HUES48 (cell line): ENCODE data around the gene RDH13.
"Not testable (repeated sequence)": the region's sequence is repeated elsewhere in the genome, so short reads cannot be mapped to it uniquely, and the experiment has no call there.

Experiments
- H3K27ac ChIP-seq: one replicate; pipeline ENCODE4 v1.7.0; 2013; ENCODE audit warnings: low read depth, low read length, inconsistent platforms
- H3K27me3 ChIP-seq: 2 replicates; pipeline ENCODE4 v1.6.1; 2013; ENCODE audit warnings: mild to moderate bottlenecking, low read length; ENCODE audit not compliant: control insufficient read depth, insufficient read depth
- H3K36me3 ChIP-seq: 2 replicates; pipeline ENCODE4 v1.6.1; 2013; ENCODE audit warnings: low read length; ENCODE audit not compliant: control insufficient read depth, insufficient read depth
- H3K4me1 ChIP-seq: 2 replicates; pipeline ENCODE4 v1.6.1; 2013; ENCODE audit warnings: mild to moderate bottlenecking, low read length; ENCODE audit not compliant: control insufficient read depth, insufficient read depth
- H3K4me3 ChIP-seq: 2 replicates; pipeline ENCODE4 v1.5.1; 2013; ENCODE audit warnings: mild to moderate bottlenecking, low read depth, low read length
- H3K9ac ChIP-seq: 2 replicates; pipeline ENCODE4 v1.6.1; 2013; ENCODE audit warnings: mild to moderate bottlenecking, low read depth, low read length, moderate library complexity
- H3K9me3 ChIP-seq: 2 replicates; pipeline ENCODE4 v1.6.1; 2013; ENCODE audit warnings: low read length; ENCODE audit not compliant: control insufficient read depth, insufficient read depth

Gene RDH13

DNA sequence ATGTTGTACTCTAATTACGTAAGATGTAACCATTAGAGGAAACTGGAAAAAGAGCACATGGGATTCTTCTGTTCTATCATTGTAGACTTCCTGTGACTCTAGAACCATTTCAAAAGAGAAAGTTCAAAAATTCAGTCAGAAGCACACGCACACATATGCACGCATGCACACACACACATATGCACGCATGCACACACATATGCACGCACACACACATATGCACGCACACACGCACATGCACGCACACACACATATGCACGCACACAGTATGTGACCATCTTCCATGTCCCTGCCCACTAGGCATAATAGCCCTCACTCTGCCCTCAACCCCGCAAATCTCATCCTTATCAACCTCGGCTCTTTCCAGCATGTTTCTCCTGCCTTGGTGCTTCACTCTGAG lies 38.8 kb downstream of the RDH13 start:
- Histone ChIP-seq H3K36me3 (no peaks in the 10 kb centered on the region), H3K9ac (no peak overlapping the region), H3K27me3 (no peaks in the 10 kb centered on the region), H3K4me1 (no peaks in the 10 kb centered on the region), H3K9me3 (no peaks in the 10 kb centered on the region), H3K4me3 (no peak overlapping the region), H3K27ac (no peak overlapping the region)

DNA sequence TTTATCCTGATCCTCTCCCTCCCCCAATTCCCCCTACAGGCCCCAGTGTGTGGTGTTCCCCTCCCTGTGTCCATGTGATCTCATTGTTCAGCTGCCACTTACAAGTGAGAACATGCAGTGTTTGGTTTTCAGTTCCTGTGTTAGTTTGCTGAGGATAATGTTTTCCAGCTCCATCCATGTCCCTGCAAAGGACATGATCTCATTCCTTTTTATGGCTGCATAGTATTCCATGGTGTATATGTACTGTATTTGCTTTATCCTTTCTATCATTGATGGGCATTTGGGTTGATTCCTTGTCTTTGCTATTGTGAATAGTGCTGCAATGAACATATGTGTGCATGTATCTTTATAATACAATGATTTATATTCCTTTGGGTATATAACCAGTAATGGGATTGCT lies 42.6 kb downstream of the RDH13 start:
- H3K27me3 ChIP-seq, H3K9me3 ChIP-seq, H3K4me3 ChIP-seq, H3K4me1 ChIP-seq, H3K9ac ChIP-seq, H3K27ac ChIP-seq: not testable (repeated sequence)
- H3K36me3 ChIP-seq, result peaks cover 12% of the 10 kb centered on the region; the same call in 1 of the 2 replicates

DNA sequence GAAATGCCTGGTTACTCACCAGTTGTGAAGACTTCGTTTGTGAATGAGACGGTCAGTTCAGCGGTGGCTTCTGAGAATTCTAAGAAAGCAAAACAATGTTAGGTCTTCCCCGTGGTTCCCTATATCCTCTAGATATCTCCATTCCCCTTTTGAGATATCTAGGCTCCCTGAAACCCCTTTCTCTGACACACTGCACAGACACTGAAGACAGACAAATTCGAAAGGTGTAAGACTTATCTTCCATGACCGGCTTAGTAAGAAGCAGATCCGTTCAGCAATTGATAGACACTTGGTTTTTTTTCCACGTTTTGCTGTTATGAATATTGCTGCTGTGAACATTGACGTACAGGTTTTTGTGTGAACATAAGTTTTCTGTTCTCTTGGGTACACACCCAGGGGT lies 44.3 kb downstream of the RDH13 start:
- H3K27me3 ChIP-seq, result no peaks in the 10 kb centered on the region
- no peak overlapping the region for H3K4me3 ChIP-seq
- no peak overlapping the region for H3K27ac ChIP-seq
- no peaks in the 10 kb centered on the region for H3K9me3 ChIP-seq
- H3K9ac ChIP-seq, result no peak overlapping the region
- H3K4me1 ChIP-seq, result no peaks in the 10 kb centered on the region
- peaks cover 27% of the 10 kb centered on the region for H3K36me3 ChIP-seq

DNA sequence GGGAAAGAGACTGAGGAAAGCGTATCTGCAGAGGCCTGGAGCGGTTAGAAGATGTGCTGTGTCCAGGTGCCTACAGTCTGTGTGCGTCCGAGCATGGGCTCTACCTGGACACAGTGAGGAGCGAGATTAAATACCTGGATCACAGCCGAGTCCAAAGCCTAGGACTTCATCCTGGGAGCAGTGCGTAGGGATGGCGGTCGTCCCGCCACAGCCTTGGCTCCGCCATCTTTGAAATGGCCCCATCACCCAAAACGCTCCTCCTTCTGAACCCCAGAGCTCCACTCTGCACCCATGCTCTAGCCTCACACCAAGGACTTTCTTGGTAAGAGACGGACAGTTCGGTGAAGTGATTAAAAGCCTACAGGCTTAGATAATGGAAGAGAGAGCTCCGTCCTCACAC lies 44.7 kb downstream of the RDH13 start:
- Histone ChIP-seq H3K4me1 (no peaks in the 10 kb centered on the region), H3K9me3 (no peaks in the 10 kb centered on the region), H3K9ac (no peak overlapping the region), H3K36me3 (peaks cover 27% of the 10 kb centered on the region), H3K4me3 (no peak overlapping the region), H3K27me3 (no peaks in the 10 kb centered on the region), H3K27ac (no peak overlapping the region)

DNA sequence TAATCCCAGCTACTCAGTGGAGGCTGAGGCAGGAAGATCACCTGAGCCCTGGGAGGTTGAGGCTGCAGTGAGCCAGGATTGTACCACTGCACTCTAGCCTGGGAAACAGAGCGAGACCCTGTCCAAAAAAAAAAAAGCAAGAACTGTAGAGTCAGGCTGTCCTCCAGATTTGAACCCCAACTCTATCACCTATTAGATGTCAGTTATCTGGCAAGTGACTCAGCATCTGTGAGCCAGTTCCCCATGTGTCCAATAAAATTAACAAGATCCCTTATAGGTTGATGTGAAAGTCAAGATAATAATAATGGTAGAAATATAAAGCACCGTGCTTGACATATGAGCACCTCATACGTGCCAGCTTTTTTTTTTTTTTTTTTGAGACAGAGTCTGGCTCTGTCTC lies 46.9 kb downstream of the RDH13 start:
- Histone ChIP-seq H3K27ac (no peak overlapping the region), H3K4me3 (no peak overlapping the region), H3K4me1 (peaks cover 3% of the 10 kb centered on the region; the same call in 1 of the 2 replicates), H3K27me3 (no peaks in the 10 kb centered on the region), H3K9ac (no peak overlapping the region), H3K9me3 (no peaks in the 10 kb centered on the region), H3K36me3 (peaks cover 27% of the 10 kb centered on the region)

DNA sequence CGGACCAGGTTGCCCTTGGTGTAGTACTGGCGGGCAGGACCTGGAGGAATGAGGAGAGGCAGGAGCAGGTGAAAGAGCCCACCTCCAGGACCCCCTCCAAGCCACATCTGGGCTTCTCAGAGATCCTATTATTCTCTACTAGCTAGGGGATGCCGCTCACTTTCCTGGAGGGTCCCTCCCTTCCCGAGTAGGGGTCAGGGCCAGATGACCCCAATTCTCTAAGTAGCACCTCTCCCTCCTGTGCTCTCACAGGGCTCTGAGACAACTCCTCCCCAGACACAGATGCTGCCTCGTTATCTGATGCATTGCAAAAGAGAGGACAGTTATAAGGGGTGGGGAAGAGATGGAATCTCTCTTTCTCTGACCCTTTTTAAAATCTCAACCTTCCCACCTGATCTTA lies 47.8 kb downstream of the RDH13 start:
- H3K4me3 ChIP-seq, result no peak overlapping the region
- H3K4me1 ChIP-seq, result peaks cover 3% of the 10 kb centered on the region; the same call in 1 of the 2 replicates
- H3K9ac ChIP-seq, result no peak overlapping the region
- no peaks in the 10 kb centered on the region for H3K9me3 ChIP-seq
- no peaks in the 10 kb centered on the region for H3K27me3 ChIP-seq
- H3K36me3 ChIP-seq, result peaks cover 27% of the 10 kb centered on the region
- no peak overlapping the region for H3K27ac ChIP-seq

DNA sequence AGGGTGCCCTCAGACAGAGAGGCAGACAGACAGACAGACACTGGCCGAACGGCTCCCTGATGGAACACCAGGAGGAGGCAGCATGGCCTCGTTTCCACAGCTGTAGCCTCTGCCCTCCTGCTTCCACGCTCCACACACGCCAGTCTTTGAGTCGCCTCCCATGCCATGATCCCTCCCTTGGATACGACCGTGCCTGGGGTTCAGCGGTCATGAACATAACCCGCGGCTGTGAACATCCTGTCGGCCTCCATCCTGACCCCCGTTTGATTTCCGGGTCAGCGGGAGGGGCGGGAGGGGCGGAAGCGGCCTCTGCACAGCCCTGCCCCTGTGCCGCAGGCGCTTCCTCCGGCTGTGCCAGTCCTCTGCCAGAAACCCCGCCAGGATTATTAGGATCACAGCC lies 48.2 kb downstream of the RDH13 start:
- no peak overlapping the region for H3K27ac ChIP-seq
- H3K4me3 ChIP-seq, result no peak overlapping the region
- no peaks in the 10 kb centered on the region for H3K9me3 ChIP-seq
- peaks cover 27% of the 10 kb centered on the region for H3K36me3 ChIP-seq
- no peaks in the 10 kb centered on the region for H3K27me3 ChIP-seq
- no peak overlapping the region for H3K9ac ChIP-seq
- peaks cover 3% of the 10 kb centered on the region; the same call in 1 of the 2 replicates for H3K4me1 ChIP-seq

DNA sequence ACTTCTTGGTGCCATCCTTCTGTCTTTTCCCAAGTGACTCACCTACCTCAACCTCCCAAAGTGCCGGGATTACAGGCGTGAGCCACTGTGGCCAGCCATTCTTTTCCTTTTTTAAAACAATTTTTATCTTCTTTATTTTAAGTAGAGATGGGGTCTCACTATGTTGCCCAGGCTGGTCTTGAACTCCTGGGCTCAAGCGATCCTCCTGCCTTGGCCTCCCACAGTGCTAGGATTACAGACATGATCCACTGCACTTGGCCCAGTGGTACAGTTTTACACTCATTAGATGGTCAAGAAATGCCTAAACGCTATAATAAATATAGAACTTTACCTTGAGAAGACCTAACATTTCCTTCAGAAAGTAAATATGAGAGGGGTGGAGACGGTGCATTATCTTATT lies 49.4 kb downstream of the RDH13 start:
- no peak overlapping the region for H3K27ac ChIP-seq
- H3K4me3 ChIP-seq, result no peak overlapping the region
- H3K9me3 ChIP-seq, result no peaks in the 10 kb centered on the region
- peaks cover 24% of the 10 kb centered on the region for H3K36me3 ChIP-seq
- no peak overlapping the region for H3K9ac ChIP-seq
- H3K27me3 ChIP-seq, result no peaks in the 10 kb centered on the region
- peaks cover 3% of the 10 kb centered on the region; the same call in 1 of the 2 replicates for H3K4me1 ChIP-seq

DNA sequence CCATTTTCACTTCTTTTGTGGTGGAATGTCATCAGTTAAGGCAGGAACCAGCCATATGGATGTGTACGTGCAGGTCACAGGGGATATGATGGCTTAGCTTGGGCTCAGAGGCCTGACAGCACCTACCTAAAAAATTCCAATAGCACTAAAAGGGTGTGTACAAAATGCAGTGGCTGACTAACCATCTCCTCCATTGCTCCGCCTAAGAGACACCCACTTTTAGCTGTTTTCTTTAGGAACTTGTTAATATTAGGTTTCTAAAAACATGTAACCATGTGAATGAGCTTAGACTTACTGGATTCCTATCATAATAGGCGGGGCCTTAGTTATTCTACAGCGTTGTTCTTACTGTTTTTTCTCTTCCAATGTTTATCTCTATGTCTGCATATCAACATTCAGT lies 50.6 kb downstream of the RDH13 start:
- Histone ChIP-seq H3K9me3 (no peaks in the 10 kb centered on the region), H3K27ac (no peak overlapping the region), H3K27me3 (no peaks in the 10 kb centered on the region), H3K4me3 (no peak overlapping the region), H3K36me3 (peaks cover 20% of the 10 kb centered on the region), H3K9ac (no peak overlapping the region), H3K4me1 (peaks cover 7% of the 10 kb centered on the region; the same call in 1 of the 2 replicates)

DNA sequence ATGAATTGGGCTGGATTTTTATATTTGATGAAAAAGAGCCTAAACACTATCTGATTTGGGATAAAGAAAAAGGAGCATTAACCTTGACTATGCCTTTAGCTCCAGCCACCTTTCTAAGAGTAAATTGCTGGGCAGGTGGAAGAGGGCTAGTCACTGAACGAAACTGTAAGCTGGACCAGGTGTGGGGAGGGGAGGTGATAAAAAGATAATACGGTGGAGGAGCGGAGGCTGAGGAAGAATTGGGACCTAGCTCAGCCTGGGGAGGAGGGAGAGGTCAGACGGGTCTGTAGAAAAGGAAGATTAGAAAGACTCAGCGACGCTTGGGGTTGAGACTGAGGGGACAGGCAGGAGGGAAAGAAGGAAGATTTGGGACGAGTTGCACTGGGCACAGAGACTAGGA lies 52.4 kb downstream of the RDH13 start:
- peaks cover 17% of the 10 kb centered on the region for H3K36me3 ChIP-seq
- not testable (repeated sequence) for H3K27me3 ChIP-seq, H3K4me1 ChIP-seq, H3K4me3 ChIP-seq, H3K27ac ChIP-seq, H3K9me3 ChIP-seq, H3K9ac ChIP-seq

DNA sequence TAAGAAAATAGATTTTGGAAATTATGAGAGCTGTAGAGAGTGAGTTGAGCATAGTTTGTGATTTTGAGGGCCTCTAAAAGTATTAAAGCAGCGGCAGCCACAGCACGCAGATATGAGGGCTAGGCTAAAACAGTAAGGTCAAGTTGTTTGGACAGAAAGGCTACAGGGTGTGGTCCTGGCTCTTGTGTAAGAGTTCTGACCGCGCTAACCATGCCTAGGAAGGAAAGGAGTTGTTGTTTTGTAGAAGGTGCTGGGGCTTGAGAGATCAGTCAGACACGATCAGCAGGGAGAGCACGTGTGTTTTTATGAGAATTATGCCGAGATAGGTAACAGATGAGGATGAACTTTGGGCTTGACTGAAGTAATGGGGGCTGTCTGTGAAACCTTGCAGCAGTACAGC lies 54.2 kb downstream of the RDH13 start:
- peak overlapping the region; percentile 27; the same call in 1 of the 2 replicates for H3K4me3 ChIP-seq
- not testable (repeated sequence) for H3K9ac ChIP-seq, H3K36me3 ChIP-seq, H3K27me3 ChIP-seq, H3K27ac ChIP-seq, H3K9me3 ChIP-seq, H3K4me1 ChIP-seq

DNA sequence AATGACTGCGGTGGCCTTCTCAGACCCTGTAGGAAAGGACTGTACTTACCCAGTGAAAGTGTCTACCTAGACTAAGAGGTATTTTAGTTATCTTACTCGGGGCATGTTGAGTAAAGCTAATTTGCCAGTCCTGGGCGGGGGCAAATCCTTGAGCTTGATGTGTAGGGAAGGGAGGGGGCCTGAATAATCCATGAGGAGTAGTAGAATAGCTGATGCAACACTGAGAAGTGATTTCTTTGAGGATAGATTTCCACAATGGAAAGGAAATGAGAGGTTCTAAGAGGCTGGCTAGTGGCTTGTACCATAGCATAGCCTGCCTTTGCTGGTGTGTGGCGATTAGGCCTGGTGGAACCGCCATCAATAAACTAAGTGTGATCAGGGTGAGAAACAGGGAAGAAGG lies 54.8 kb downstream of the RDH13 start:
- not testable (repeated sequence) for H3K27ac ChIP-seq, H3K9me3 ChIP-seq, H3K36me3 ChIP-seq, H3K27me3 ChIP-seq, H3K9ac ChIP-seq, H3K4me1 ChIP-seq
- peak overlapping the region; percentile 91 for H3K4me3 ChIP-seq
